Choroid plexus epithelial cell (primary cell): ENCODE measurements around the gene ELOVL1.
A peak's percentile ranks its signal among the peaks of the same experiment; 100 is the strongest.

ENCODE experiments used
- DNase-seq: peaks from one replicate; pipeline ENCODE4 v3.0.0-alpha.2; 2010; ENCODE audit warnings: low read depth
- H3K4me3 ChIP-seq: 2 replicates; pipeline ENCODE4 v1.5.1; 2011; ENCODE audit warnings: low read depth, mild to moderate bottlenecking, control low read depth, low read length, moderate library complexity
- TF ChIP-seq, protein P1 (sequence below): conservative IDR thresholded peaks from 2 replicates; pipeline ENCODE4 v1.5.1; 2011; ENCODE audit warnings: low read depth, mild to moderate bottlenecking, control low read depth, inconsistent platforms, low read length, moderate library complexity

The ELOVL1 gene

DNA sequence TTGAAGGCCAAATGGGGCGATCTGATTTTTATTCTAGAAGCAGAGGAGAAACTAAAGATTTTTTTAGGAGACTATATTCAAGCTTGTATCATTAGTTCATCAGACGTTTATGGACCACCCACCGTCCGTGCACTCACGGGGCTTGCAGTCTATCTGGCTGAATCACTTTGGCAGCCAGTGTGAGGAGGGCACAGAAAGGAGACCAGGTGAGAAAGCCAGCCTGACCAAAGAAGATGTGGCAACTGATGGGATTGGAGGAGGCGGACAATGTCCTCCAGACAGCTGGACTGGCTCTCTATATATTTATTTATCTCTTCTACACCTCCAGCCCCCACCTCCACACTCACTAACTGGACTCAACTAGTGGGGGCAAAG is 822 bp upstream of the ELOVL1 start:
- no peak for DNase-seq
- peak overlapping the region; percentile 82 for H3K4me3 ChIP-seq
- TF ChIP-seq, protein P1, sequence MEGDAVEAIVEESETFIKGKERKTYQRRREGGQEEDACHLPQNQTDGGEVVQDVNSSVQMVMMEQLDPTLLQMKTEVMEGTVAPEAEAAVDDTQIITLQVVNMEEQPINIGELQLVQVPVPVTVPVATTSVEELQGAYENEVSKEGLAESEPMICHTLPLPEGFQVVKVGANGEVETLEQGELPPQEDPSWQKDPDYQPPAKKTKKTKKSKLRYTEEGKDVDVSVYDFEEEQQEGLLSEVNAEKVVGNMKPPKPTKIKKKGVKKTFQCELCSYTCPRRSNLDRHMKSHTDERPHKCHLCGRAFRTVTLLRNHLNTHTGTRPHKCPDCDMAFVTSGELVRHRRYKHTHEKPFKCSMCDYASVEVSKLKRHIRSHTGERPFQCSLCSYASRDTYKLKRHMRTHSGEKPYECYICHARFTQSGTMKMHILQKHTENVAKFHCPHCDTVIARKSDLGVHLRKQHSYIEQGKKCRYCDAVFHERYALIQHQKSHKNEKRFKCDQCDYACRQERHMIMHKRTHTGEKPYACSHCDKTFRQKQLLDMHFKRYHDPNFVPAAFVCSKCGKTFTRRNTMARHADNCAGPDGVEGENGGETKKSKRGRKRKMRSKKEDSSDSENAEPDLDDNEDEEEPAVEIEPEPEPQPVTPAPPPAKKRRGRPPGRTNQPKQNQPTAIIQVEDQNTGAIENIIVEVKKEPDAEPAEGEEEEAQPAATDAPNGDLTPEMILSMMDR, result no peak

- peak; percentile 18 for DNase-seq
These were observed 546 bp downstream of the ELOVL1 start for GRCh38 chr1:43367026-43367903.

GRCh38 chr1:43366601-43367025 is 1.2 kb downstream of the ELOVL1 start:
- TF ChIP-seq, protein P1, result no peak
- DNase-seq, result no peak
- H3K4me3 ChIP-seq, result peak overlapping the region; percentile 82

More at GRCh38 chr1:43367026-43367903, 546 bp downstream of the ELOVL1 start:
- peak overlapping the region; percentile 82 for H3K4me3 ChIP-seq
- TF ChIP-seq, protein P1, result no peak

GRCh38 chr1:43366179-43366578 is 1.6 kb downstream of the ELOVL1 start:
- H3K4me3 ChIP-seq, result no peak overlapping the region
- DNase-seq, result no peak
- TF ChIP-seq, protein P1, result no peak

DNA sequence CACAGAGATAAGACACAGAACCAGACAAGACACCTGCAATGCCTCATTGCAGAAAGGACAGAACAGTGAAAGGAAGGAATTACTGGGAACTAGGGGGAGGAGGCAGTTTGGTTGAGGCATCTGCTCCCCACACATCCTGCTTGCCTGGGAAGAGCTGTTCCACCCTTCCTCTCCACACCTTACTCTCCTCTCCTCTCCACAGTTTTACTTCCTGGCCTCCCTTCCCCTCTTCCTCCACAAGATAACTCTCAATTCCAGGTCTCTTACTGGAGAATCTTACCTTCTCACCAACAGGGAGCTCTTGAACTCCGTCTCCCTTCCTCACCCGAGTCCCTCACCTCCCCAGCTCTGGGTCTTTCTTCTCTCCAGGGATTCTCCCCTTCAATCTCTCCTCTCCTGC is 2.1 kb downstream of the ELOVL1 start:
- TF ChIP-seq, protein P1, result no peak
- no peak for DNase-seq
- no peak overlapping the region for H3K4me3 ChIP-seq

DNA sequence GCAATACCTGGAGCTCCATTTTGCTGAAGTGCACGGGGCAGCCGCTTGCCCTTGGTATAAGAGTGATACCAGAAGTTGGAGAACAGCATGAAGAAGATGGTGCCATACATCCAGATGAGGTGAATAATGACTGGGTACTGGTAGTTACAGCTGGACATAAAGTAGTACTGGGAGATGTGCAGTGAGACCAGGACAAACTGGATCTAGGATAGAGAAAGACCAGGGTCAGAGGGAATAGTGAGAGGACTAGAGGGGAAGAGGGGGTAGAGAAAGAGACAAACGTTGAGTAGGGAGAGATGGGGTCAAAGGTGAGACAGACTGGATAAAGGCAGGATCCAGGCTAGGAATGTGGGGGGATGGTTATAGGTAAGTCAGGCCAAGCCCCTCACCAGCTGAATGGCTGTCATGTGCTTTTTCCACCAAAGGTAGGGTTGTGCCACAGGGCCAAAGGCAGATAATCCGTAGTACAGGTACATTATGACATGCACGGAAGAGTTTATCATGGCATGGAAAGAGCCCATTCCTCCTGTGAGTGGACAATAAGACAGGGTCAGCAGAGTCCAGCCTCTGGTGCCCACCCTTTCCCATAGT is 3.8 kb downstream of the ELOVL1 start:
- DNase-seq, result no peak
- no peak overlapping the region for H3K4me3 ChIP-seq
- TF ChIP-seq, protein P1, result no peak
